GM23338 (cell line): ENCODE data around the gene RAD51B. TPM values are rescaled to one million over a fixed set of nuclear protein-coding genes. Genes with fewer than 3 reads are reported as not detected.
"Not testable (repeated sequence)": the region's sequence is repeated elsewhere in the genome, so short reads cannot be mapped to it uniquely, and the experiment has no call there.

Source experiments
- ATAC-seq: fragments of 200-7000 bp; cut with Tn5 transposase; 3 replicates; pipeline ENCODE4 v1.9.1; 2020
- DNase-seq: peaks from one replicate; pipeline ENCODE4 v3.0.0-alpha.2; 2015; ENCODE audit warnings: low spot score
- H2AFZ ChIP-seq: fragments of 200-600 bp; sonication (generic); 2 replicates; pipeline ENCODE4 v1.8.0; 2016; ENCODE audit warnings: antibody characterized with exemption, mild to moderate bottlenecking, moderate library complexity
- H3F3A ChIP-seq: fragments of 200-600 bp; sonication (generic); replicated peaks from 2 replicates; pipeline ENCODE4 v1.8.0; 2017; ENCODE audit warnings: antibody characterized with exemption, mixed run types, low read depth
- H3K27ac ChIP-seq: fragments of 200-600 bp; sonication (generic); 2 replicates; pipeline ENCODE4 v1.6.1; 2016; ENCODE audit warnings: low read depth
- H3K27me3 ChIP-seq: fragments of 200-600 bp; sonication (generic); 2 replicates; pipeline ENCODE4 v1.8.0; 2016; ENCODE audit warnings: mild to moderate bottlenecking, mixed run types, moderate library complexity; ENCODE audit not compliant: insufficient read depth
- H3K36me3 ChIP-seq: fragments of 200-600 bp; sonication (generic); 2 replicates; pipeline ENCODE4 v1.8.0; 2016; ENCODE audit warnings: mild to moderate bottlenecking; ENCODE audit not compliant: insufficient read depth
- H3K4me1 ChIP-seq: fragments of 200-600 bp; sonication (generic); 2 replicates; pipeline ENCODE4 v1.8.0; 2016; ENCODE audit warnings: mild to moderate bottlenecking, moderate library complexity; ENCODE audit not compliant: insufficient read depth
- H3K4me2 ChIP-seq: fragments of 200-600 bp; sonication (generic); 2 replicates; pipeline ENCODE4 v1.7.1; 2017; ENCODE audit warnings: mixed run types
- H3K4me3 ChIP-seq: fragments of 200-600 bp; sonication (generic); 2 replicates; pipeline ENCODE4 v1.6.1; 2016; ENCODE audit warnings: mixed run types
- H3K79me2 ChIP-seq: fragments of 200-600 bp; sonication (generic); replicated peaks from 2 replicates; pipeline ENCODE4 v1.8.0; 2017; ENCODE audit warnings: mild to moderate bottlenecking; ENCODE audit not compliant: insufficient read depth
- H3K9me2 ChIP-seq: fragments of 200-600 bp; sonication (generic); 2 replicates; pipeline ENCODE4 v1.8.0; 2017; ENCODE audit not compliant: insufficient read depth
- H4K20me1 ChIP-seq: fragments of 200-600 bp; sonication (generic); replicated peaks from 2 replicates; pipeline ENCODE4 v1.8.0; 2017; ENCODE audit warnings: mild to moderate bottlenecking; ENCODE audit not compliant: insufficient read depth
- H3K27ac Mint-ChIP-seq: 2 replicates; pipeline ENCODE4 v1.8.0; 2020; ENCODE audit warnings: inconsistent platforms, mild to moderate bottlenecking, moderate library complexity, mixed read lengths
- H3K27me3 Mint-ChIP-seq: 3 replicates; pipeline ENCODE4 v1.8.0; 2022; ENCODE audit warnings: low read depth, mild to moderate bottlenecking, moderate library complexity, mixed read lengths, inconsistent platforms; ENCODE audit not compliant: insufficient read depth, poor library complexity
- H3K36me3 Mint-ChIP-seq: 3 replicates; pipeline ENCODE4 v1.8.0; 2021; ENCODE audit warnings: low read depth, mild to moderate bottlenecking, inconsistent platforms, moderate library complexity, mixed read lengths
- H3K4me1 Mint-ChIP-seq: 3 replicates; pipeline ENCODE4 v1.8.0; 2020; ENCODE audit warnings: mild to moderate bottlenecking, inconsistent platforms, mixed read lengths
- H3K4me3 Mint-ChIP-seq: 3 replicates; pipeline ENCODE4 v1.8.0; 2021; ENCODE audit warnings: moderate library complexity, mild to moderate bottlenecking, inconsistent platforms, mixed read lengths
- H3K9me3 Mint-ChIP-seq: 3 replicates; pipeline ENCODE4 v1.8.0; 2020; ENCODE audit warnings: moderate library complexity, mild to moderate bottlenecking, inconsistent platforms, mixed read lengths
- EZH2 ChIP-seq: fragments of 200-600 bp; sonication (generic); IDR thresholded peaks from one replicate; pipeline ENCODE4 v1.8.0; 2017; ENCODE audit warnings: antibody characterized with exemption, mild to moderate bottlenecking, low read depth; ENCODE audit not compliant: unreplicated experiment
- JUNB ChIP-seq: IDR thresholded peaks from one replicate; pipeline ENCODE4 v1.6.1; 2016; ENCODE audit warnings: antibody characterized with exemption; ENCODE audit not compliant: unreplicated experiment
- NANOG ChIP-seq: IDR thresholded peaks from 2 replicates; pipeline ENCODE4 v1.6.1; 2016; ENCODE audit warnings: antibody characterized with exemption, borderline replicate concordance
- ZNF114 ChIP-seq: fragments of 250-450 bp; sonication (Bioruptor Pico); IDR thresholded peaks from 2 replicates; pipeline ENCODE4 v1.5.0; 2020; ENCODE audit warnings: mild to moderate bottlenecking, moderate library complexity
- polyA plus RNA-seq: library from polyadenylated mRNA; unstranded; fragments of >200 nt; fragmentation: Nextera tagmentation; extraction: Ambion mirVana; gene quantifications from 2 replicates; pipeline ENCODE4 v1.2.1, GENCODE V29; 2016
- total RNA-seq: library from RNA; depleted of rRNA; stranded (reverse); fragments of >200 nt; shearing (Covaris generic); gene quantifications from 2 replicates; pipeline ENCODE4 v1.2.3, GENCODE V29; 2014
- TF ChIP-seq, protein P1 (sequence below): IDR thresholded peaks from 2 replicates; pipeline ENCODE4 v1.6.1; 2016; ENCODE audit warnings: antibody characterized with exemption
- TF ChIP-seq, protein P2 (sequence below), 2 experiments: fragments of 200-600 bp in 1 of 2; sonication (generic) in 1 of 2; conservative IDR thresholded peaks; 2 replicates each; pipeline versions ENCODE4 v1.5.1 to v1.6.1; 2016 to 2017; ENCODE audit warnings: antibody characterized with exemption in 2 of 2, low read depth in 2 of 2, mild to moderate bottlenecking in 2 of 2, moderate library complexity in 1 of 2

The RAD51B gene
- total and polyA plus RNA-seq, 2 experiments from 2014 or later = 15.7 to 29.1 TPM

- Mint-ChIP-seq H3K27ac (no peak overlapping the region), H3K9me3 (no peaks in the 10 kb centered on the region), H3K36me3 (no peaks in the 10 kb centered on the region), H3K4me1 (peaks cover 17% of the 10 kb centered on the region), H3K27me3 (no peaks in the 10 kb centered on the region), H3K4me3 (no peak overlapping the region)
- no peak overlapping the region for H2AFZ ChIP-seq
- peak overlapping the region; percentile 4 for H3K27ac ChIP-seq
- H4K20me1 ChIP-seq = no peaks in the 10 kb centered on the region
- peaks cover 16% of the 10 kb centered on the region; the same call in 1 of the 2 replicates for H3K4me1 ChIP-seq
- H3K79me2 ChIP-seq = no peaks in the 10 kb centered on the region
- H3K4me2 ChIP-seq = no peak overlapping the region
- ATAC-seq (peak; percentile 39), DNase-seq (peak; percentile 64)
- TF ChIP-seq, protein P1, sequence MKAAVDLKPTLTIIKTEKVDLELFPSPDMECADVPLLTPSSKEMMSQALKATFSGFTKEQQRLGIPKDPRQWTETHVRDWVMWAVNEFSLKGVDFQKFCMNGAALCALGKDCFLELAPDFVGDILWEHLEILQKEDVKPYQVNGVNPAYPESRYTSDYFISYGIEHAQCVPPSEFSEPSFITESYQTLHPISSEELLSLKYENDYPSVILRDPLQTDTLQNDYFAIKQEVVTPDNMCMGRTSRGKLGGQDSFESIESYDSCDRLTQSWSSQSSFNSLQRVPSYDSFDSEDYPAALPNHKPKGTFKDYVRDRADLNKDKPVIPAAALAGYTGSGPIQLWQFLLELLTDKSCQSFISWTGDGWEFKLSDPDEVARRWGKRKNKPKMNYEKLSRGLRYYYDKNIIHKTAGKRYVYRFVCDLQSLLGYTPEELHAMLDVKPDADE = no peak
- no peak for TF ChIP-seq ZNF114 (CRISPR knock-in tag)
- TF ChIP-seq, protein P2, sequence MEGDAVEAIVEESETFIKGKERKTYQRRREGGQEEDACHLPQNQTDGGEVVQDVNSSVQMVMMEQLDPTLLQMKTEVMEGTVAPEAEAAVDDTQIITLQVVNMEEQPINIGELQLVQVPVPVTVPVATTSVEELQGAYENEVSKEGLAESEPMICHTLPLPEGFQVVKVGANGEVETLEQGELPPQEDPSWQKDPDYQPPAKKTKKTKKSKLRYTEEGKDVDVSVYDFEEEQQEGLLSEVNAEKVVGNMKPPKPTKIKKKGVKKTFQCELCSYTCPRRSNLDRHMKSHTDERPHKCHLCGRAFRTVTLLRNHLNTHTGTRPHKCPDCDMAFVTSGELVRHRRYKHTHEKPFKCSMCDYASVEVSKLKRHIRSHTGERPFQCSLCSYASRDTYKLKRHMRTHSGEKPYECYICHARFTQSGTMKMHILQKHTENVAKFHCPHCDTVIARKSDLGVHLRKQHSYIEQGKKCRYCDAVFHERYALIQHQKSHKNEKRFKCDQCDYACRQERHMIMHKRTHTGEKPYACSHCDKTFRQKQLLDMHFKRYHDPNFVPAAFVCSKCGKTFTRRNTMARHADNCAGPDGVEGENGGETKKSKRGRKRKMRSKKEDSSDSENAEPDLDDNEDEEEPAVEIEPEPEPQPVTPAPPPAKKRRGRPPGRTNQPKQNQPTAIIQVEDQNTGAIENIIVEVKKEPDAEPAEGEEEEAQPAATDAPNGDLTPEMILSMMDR (conservative IDR thresholded peaks at IDR 0.05; ENCODE audit: low read depth in 2 of 2) = no peak
- H3F3A ChIP-seq = no peaks in the 10 kb centered on the region
- no peaks in the 10 kb centered on the region for H3K36me3 ChIP-seq
- no peak overlapping the region for H3K4me3 ChIP-seq
- H3K27me3 ChIP-seq = no peaks in the 10 kb centered on the region
- no peaks in the 10 kb centered on the region for H3K9me2 ChIP-seq
Measured at GRCh38 chr14:68113343-68113930, 293.9 kb downstream of the RAD51B start.

DNA sequence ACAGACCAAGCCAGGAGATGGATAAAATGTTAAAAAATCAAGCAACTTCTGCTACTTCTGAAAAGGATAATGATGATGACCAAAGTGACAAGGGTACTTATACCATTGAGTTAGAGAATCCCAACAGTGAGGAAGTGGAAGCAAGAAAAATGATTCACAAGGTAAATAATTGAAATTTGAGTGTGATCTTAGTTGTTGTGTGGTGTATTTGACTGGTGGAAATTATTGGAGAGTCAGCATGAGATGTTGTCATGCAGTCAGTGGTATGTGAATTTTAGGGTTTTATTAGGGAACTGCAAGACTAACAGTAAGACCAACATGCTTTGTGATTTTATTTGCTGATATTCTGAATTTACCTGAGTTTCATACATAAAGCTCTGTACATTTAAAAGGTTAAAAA lies 296.4 kb downstream of the RAD51B start:
- H3K4me3 ChIP-seq, H3K36me3 ChIP-seq, H2AFZ ChIP-seq, H3K4me1 Mint-ChIP-seq, DNase-seq, H4K20me1 ChIP-seq, H3K27ac Mint-ChIP-seq, H3K9me2 ChIP-seq, H3K79me2 ChIP-seq, H3K27ac ChIP-seq, H3K4me3 Mint-ChIP-seq, ATAC-seq, H3K4me1 ChIP-seq, H3K36me3 Mint-ChIP-seq, H3K9me3 Mint-ChIP-seq, H3K4me2 ChIP-seq, H3K27me3 ChIP-seq, H3K27me3 Mint-ChIP-seq, H3F3A ChIP-seq: not testable (repeated sequence)

- Histone ChIP-seq H3K36me3 (no peaks in the 10 kb centered on the region), H3K27me3 (no peaks in the 10 kb centered on the region), H3K27ac (no peak overlapping the region), H3F3A (no peaks in the 10 kb centered on the region), H2AFZ (no peak overlapping the region), H3K4me3 (no peak overlapping the region), H3K9me2 (no peaks in the 10 kb centered on the region), H3K4me2 (no peak overlapping the region), H3K79me2 (no peaks in the 10 kb centered on the region), H4K20me1 (no peaks in the 10 kb centered on the region), H3K4me1 (peaks cover 12% of the 10 kb centered on the region; the same call in 1 of the 2 replicates)
- H3K36me3 Mint-ChIP-seq = no peaks in the 10 kb centered on the region
- H3K4me1 Mint-ChIP-seq = peaks cover 20% of the 10 kb centered on the region; the same call in 2 of the 3 replicates
- no peak overlapping the region for H3K27ac Mint-ChIP-seq
- no peak overlapping the region for H3K4me3 Mint-ChIP-seq
- no peak for DNase-seq
- peaks cover 6% of the 10 kb centered on the region; the same call in 2 of the 3 replicates for H3K9me3 Mint-ChIP-seq
- no peaks in the 10 kb centered on the region for H3K27me3 Mint-ChIP-seq
- ATAC-seq = no peak
- TF ChIP-seq JUNB (no peak), NANOG (no peak), EZH2 (no peak), ZNF114 (CRISPR knock-in tag) (no peak)
- TF ChIP-seq, protein P1 = no peak
Measured at GRCh38 chr14:68122651-68123050, 303.1 kb downstream of the RAD51B start.
